NB4 (cell line): ENCODE measurements around the gene FOXD4L6.
"Not testable (repeated sequence)": the region's sequence is repeated elsewhere in the genome, so short reads cannot be mapped to it uniquely, and the experiment has no call there.

Experiments
- POLR2A ChIP-seq: IDR thresholded peaks from 2 replicates; pipeline ENCODE4 v1.6.1; 2011; ENCODE audit warnings: mild to moderate bottlenecking; ENCODE audit not compliant: insufficient read length; ENCODE audit errors: extremely low read depth
- TF ChIP-seq, protein P1 (sequence below): IDR thresholded peaks from one replicate; pipeline ENCODE4 v1.5.1; 2012; ENCODE audit warnings: low read depth, low read length

DNA sequence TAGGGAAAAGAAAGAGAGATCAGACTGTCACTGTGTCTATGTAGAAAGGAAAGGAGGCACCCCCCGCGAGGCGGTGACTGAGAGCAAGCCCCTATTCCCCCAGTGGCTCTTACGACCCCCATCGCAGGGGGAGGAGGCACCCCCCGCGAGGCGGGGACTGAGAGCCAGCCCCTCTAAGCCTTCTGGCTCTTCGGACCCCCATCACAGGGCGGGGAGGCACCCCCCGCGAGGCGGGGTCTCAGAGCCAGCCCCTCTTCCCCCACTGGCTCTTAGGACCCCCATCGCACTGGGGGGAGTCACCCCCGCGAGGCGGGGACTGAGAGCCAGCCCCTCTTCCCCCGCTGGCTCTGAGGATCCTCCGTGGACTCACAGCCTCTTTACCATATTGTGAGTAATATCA is 23.9 kb downstream of the FOXD4L6 start:
- TF ChIP-seq, protein P1, sequence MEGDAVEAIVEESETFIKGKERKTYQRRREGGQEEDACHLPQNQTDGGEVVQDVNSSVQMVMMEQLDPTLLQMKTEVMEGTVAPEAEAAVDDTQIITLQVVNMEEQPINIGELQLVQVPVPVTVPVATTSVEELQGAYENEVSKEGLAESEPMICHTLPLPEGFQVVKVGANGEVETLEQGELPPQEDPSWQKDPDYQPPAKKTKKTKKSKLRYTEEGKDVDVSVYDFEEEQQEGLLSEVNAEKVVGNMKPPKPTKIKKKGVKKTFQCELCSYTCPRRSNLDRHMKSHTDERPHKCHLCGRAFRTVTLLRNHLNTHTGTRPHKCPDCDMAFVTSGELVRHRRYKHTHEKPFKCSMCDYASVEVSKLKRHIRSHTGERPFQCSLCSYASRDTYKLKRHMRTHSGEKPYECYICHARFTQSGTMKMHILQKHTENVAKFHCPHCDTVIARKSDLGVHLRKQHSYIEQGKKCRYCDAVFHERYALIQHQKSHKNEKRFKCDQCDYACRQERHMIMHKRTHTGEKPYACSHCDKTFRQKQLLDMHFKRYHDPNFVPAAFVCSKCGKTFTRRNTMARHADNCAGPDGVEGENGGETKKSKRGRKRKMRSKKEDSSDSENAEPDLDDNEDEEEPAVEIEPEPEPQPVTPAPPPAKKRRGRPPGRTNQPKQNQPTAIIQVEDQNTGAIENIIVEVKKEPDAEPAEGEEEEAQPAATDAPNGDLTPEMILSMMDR = not testable (repeated sequence)
- TF ChIP-seq POLR2A = not testable (repeated sequence)
